ENCODE results near the gene ADAM22. TPM values are rescaled to one million over a fixed set of nuclear protein-coding genes. Genes with fewer than 3 reads are reported as not detected.

The ADAM22 gene
- total RNA-seq, 4 donors from 2014 or later = 0.88 to 2.5 (median 1.6) TPM

- DNase-seq = no peak
- Histone ChIP-seq H3K27me3 (no peaks in the 10 kb centered on the region), H3K27ac (no peak overlapping the region), H3K4me1 (no peaks in the 10 kb centered on the region), H3K36me3 (no peaks in the 10 kb centered on the region), H3K9me3 (no peaks in the 10 kb centered on the region), H3K4me3 (no peak overlapping the region)
- TF ChIP-seq CTCF (IDR thresholded peaks at IDR 0.05) (no peak), POLR2A (IDR thresholded peaks at IDR 0.05) (no peak)
These were observed 207.9 kb downstream of the ADAM22 start for GRCh38 chr7:88141953-88142352.

- Histone ChIP-seq H3K27me3 (no peaks in the 10 kb centered on the region), H3K4me3 (no peak overlapping the region), H3K9me3 (no peaks in the 10 kb centered on the region), H3K4me1 (no peaks in the 10 kb centered on the region), H3K27ac (no peak overlapping the region), H3K36me3 (no peaks in the 10 kb centered on the region)
- no peak for DNase-seq
- TF ChIP-seq CTCF (IDR thresholded peaks at IDR 0.05) (no peak), POLR2A (IDR thresholded peaks at IDR 0.05) (no peak)
These were observed 212.6 kb downstream of the ADAM22 start for GRCh38 chr7:88146616-88147015.

GRCh38 chr7:88147341-88147740, 213.3 kb downstream of the ADAM22 start:
- Histone ChIP-seq H3K4me3 (no peak overlapping the region), H3K27ac (no peak overlapping the region), H3K36me3 (no peaks in the 10 kb centered on the region), H3K4me1 (no peaks in the 10 kb centered on the region), H3K27me3 (no peaks in the 10 kb centered on the region), H3K9me3 (no peaks in the 10 kb centered on the region)
- DNase-seq = no peak
- no peak for TF ChIP-seq POLR2A (IDR thresholded peaks at IDR 0.05)

GRCh38 chr7:88147949-88148348, 213.9 kb downstream of the ADAM22 start:
- H3K27me3 ChIP-seq = no peaks in the 10 kb centered on the region
- H3K4me1 ChIP-seq = no peaks in the 10 kb centered on the region
- TF ChIP-seq POLR2A (IDR thresholded peaks at IDR 0.05) = no peak
- TF ChIP-seq CTCF (IDR thresholded peaks at IDR 0.05) = no peak
- no peak for DNase-seq
- H3K27ac ChIP-seq = no peak overlapping the region
- no peak overlapping the region for H3K4me3 ChIP-seq
- H3K9me3 ChIP-seq = no peaks in the 10 kb centered on the region
- no peaks in the 10 kb centered on the region for H3K36me3 ChIP-seq

- no peak overlapping the region for H3K27ac ChIP-seq
- H3K4me3 ChIP-seq = no peak overlapping the region
- TF ChIP-seq CTCF (IDR thresholded peaks at IDR 0.05) (no peak), POLR2A (IDR thresholded peaks at IDR 0.05) (no peak)
- no peaks in the 10 kb centered on the region for H3K4me1 ChIP-seq
- H3K36me3 ChIP-seq = no peaks in the 10 kb centered on the region
- no peak for DNase-seq
- no peaks in the 10 kb centered on the region for H3K27me3 ChIP-seq
- no peaks in the 10 kb centered on the region for H3K9me3 ChIP-seq
These were observed 216.0 kb downstream of the ADAM22 start for GRCh38 chr7:88150033-88150432.

- H3K27ac ChIP-seq = no peak overlapping the region
- H3K4me3 ChIP-seq = no peak overlapping the region
- no peaks in the 10 kb centered on the region for H3K36me3 ChIP-seq
- H3K9me3 ChIP-seq = no peaks in the 10 kb centered on the region
- DNase-seq = no peak
- no peaks in the 10 kb centered on the region for H3K4me1 ChIP-seq
- TF ChIP-seq CTCF (IDR thresholded peaks at IDR 0.05) = no peak
- TF ChIP-seq POLR2A (IDR thresholded peaks at IDR 0.05) = no peak
- no peaks in the 10 kb centered on the region for H3K27me3 ChIP-seq
These were observed 217.2 kb downstream of the ADAM22 start for GRCh38 chr7:88151119-88151790.
